Measurements from ENCODE around the gene ITPR1. TPM values are rescaled to one million over a fixed set of nuclear protein-coding genes. Genes with fewer than 3 reads are reported as not detected.

ITPR1 gene
- total RNA-seq, 1 donor from 2014 or later = 91.7 TPM

DNA sequence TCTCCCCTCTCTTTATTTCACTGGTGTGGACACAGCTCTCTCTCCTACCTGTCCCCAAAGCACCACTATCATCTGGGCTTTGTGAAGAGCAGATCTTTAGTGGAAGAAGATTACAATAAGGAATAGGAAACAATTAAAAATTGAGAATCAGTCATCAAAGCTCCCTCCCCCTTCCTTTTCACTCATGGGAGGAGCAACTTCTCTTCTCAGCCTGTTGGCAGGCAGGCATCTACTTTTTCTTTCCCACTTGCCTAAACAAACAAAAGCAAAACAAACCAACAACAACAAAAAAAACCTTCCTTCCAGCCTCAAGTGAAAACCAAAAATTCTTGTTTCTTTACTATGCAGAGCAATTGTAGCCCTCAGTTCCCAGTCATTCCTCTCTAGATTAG is 360.6 kb downstream of the ITPR1 start:
- no peak for ATAC-seq
- no peak for DNase-seq
- H3K9me3 ChIP-seq = no peaks in the 10 kb centered on the region
- H3K4me3 ChIP-seq = no peak overlapping the region
- TF ChIP-seq, protein P1, sequence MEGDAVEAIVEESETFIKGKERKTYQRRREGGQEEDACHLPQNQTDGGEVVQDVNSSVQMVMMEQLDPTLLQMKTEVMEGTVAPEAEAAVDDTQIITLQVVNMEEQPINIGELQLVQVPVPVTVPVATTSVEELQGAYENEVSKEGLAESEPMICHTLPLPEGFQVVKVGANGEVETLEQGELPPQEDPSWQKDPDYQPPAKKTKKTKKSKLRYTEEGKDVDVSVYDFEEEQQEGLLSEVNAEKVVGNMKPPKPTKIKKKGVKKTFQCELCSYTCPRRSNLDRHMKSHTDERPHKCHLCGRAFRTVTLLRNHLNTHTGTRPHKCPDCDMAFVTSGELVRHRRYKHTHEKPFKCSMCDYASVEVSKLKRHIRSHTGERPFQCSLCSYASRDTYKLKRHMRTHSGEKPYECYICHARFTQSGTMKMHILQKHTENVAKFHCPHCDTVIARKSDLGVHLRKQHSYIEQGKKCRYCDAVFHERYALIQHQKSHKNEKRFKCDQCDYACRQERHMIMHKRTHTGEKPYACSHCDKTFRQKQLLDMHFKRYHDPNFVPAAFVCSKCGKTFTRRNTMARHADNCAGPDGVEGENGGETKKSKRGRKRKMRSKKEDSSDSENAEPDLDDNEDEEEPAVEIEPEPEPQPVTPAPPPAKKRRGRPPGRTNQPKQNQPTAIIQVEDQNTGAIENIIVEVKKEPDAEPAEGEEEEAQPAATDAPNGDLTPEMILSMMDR (IDR thresholded peaks at IDR 0.05) = no peak
- intact Hi-C loops (cut with DNase I) = no loop called here
- H3K27me3 ChIP-seq = no peaks in the 10 kb centered on the region
- peaks cover 10% of the 10 kb centered on the region for H3K4me1 ChIP-seq
- no peaks in the 10 kb centered on the region for H3K36me3 ChIP-seq
- H3K27ac ChIP-seq = no peak overlapping the region

DNA sequence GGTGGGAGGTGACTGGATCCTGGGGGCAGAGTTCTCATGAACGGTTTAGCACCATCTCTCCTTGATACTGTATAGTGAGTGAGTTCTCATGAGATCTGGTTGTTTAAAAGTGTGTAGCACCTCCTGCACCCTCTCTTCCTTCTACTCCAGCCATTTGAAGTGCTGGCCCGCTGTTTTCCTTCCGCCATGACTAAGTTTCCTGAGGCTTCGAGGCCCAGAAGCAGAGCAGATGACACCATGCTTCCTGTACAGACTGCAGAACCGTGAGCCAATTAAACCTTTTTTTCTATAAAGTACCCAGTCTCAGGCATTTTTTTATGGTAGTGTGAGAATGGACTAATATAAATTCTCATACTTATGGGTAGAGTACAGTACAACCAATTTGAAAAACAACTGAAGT is 362.5 kb downstream of the ITPR1 start:
- no peak for DNase-seq
- intact Hi-C loops (cut with DNase I) = no loop called here
- TF ChIP-seq, protein P1 (IDR thresholded peaks at IDR 0.05) = no peak
- no peaks in the 10 kb centered on the region for H3K27me3 ChIP-seq
- ATAC-seq = no peak
- H3K27ac ChIP-seq = no peak overlapping the region
- no peaks in the 10 kb centered on the region for H3K36me3 ChIP-seq
- peaks cover 5% of the 10 kb centered on the region for H3K4me1 ChIP-seq
- no peaks in the 10 kb centered on the region for H3K9me3 ChIP-seq
- no peak overlapping the region for H3K4me3 ChIP-seq

DNA sequence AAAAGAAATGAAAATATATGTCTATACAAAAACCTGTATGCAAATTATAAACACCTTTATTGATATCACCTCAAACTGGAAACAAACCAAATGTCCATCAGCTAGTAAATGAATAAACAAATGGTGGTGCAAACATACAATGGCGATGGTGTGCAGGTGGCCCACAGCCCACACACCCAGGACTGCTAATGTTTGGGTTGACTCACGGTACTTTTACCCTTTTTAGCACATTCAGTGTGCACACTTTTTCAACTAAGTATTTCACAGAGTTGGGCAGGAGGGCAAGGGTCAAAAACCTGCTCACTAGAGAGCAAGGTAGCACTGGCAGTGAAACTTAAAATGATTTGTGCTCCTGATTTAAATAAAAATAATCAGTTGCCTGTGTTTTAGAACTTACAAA is 363.0 kb downstream of the ITPR1 start:
- no peak for DNase-seq
- peaks cover 5% of the 10 kb centered on the region for H3K4me1 ChIP-seq
- H3K4me3 ChIP-seq = no peak overlapping the region
- H3K36me3 ChIP-seq = no peaks in the 10 kb centered on the region
- peaks cover under 1% of the 10 kb centered on the region for H3K9me3 ChIP-seq
- TF ChIP-seq, protein P1 (IDR thresholded peaks at IDR 0.05) = no peak
- ATAC-seq = no peak
- intact Hi-C loops (cut with DNase I) = no loop called here
- H3K27me3 ChIP-seq = no peaks in the 10 kb centered on the region
- no peak overlapping the region for H3K27ac ChIP-seq

DNA sequence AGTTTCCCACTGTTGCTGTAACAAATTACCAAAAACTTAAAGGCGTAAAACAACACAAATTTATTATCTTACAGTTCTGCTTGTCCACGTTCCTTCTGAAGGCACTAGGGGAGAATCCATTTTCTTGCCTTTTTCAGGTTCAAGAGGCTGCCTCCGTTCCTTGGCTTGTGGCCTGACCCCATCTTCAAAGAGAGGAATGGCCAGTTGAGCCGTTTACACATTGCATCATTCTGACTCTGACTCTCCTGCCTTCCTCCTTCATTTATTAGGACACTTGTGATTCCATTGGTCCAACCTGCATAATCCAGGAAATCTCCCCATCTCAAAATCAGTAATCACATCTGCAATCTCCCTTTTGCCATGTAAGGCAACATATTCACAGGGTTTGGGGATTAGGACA is 363.4 kb downstream of the ITPR1 start:
- Histone ChIP-seq H3K27me3 (no peaks in the 10 kb centered on the region), H3K4me1 (peaks cover 5% of the 10 kb centered on the region), H3K36me3 (no peaks in the 10 kb centered on the region), H3K9me3 (peaks cover 5% of the 10 kb centered on the region), H3K4me3 (no peak overlapping the region), H3K27ac (no peak overlapping the region)
- no peak for ATAC-seq
- intact Hi-C loops (cut with DNase I) = no loop called here
- TF ChIP-seq, protein P1 (IDR thresholded peaks at IDR 0.05) = no peak
- DNase-seq = no peak

DNA sequence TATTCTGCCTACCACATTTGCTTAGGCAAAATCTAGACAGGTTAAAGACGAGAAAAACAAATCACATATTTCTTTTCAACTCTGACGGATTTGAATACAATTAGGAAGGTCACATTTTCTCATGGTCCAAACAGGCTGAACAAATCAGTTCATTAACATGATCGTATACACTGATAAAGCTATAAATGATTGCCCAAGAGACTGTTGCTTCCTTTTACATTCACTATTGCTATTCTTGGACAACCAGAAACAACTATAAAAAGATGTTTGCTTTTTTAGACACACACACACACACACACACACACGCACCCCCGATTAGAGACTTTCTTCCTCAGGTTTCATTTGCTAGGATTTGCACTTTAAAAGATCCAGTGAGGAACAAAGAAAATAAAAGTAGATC is 363.8 kb downstream of the ITPR1 start:
- Histone ChIP-seq H3K36me3 (no peaks in the 10 kb centered on the region), H3K4me3 (no peak overlapping the region), H3K27ac (no peak overlapping the region), H3K9me3 (peaks cover 7% of the 10 kb centered on the region), H3K27me3 (no peaks in the 10 kb centered on the region), H3K4me1 (peaks cover 5% of the 10 kb centered on the region)
- intact Hi-C loops (cut with DNase I) = no loop called here
- DNase-seq = no peak
- TF ChIP-seq, protein P1 (IDR thresholded peaks at IDR 0.05) = no peak
- ATAC-seq = no peak

DNA sequence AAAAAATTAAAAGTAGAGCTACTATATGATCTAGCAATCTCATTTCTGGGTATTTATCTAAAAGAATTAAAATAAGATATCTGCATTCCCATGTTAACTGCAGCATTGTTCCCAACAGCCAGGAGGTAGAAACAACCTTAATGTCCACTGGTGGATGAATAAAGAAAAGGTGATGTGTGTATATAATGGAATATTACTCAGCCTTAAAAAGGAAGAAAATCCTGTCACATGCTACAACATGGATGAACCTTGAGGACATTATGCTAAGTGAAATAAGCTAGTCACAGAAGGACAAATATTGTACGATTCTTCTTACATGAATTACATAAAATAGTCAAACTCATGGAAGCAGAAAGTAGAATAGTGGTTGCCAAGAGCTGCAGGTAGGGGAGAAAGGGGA is 366.6 kb downstream of the ITPR1 start:
- TF ChIP-seq, protein P1 (IDR thresholded peaks at IDR 0.05) = no peak
- no peaks in the 10 kb centered on the region for H3K27me3 ChIP-seq
- H3K27ac ChIP-seq = no peak overlapping the region
- no peak for ATAC-seq
- H3K36me3 ChIP-seq = no peaks in the 10 kb centered on the region
- H3K4me1 ChIP-seq = no peaks in the 10 kb centered on the region
- DNase-seq = no peak
- intact Hi-C loops (cut with DNase I) = no loop called here
- H3K4me3 ChIP-seq = no peak overlapping the region
- H3K9me3 ChIP-seq = peaks cover 7% of the 10 kb centered on the region
